ENCODE results near the gene TUBG1. TPM values are rescaled to one million over a fixed set of nuclear protein-coding genes. Genes with fewer than 3 reads are reported as not detected.

The TUBG1 gene
- total and polyA plus RNA-seq, 10 of the 15 experiments (the other 5 are each of a cell fraction or from before 2014, with no cell fraction given) = 40.0 to 256 (median 107) TPM

- TF ChIP-seq EP300 (IDR thresholded peaks at IDR 0.05; ENCODE audit: borderline replicate concordance in 1 of 2, control insufficient read depth in 1 of 2, low read depth in 2 of 2, low read length in 2 of 2) = no peak
- TF ChIP-seq SMAD1 (IDR thresholded peaks at IDR 0.05; ENCODE audit: low read depth, partially characterized antibody) = no peak
- peak; percentile 91 for TF ChIP-seq POLR2A (IDR thresholded peaks at IDR 0.05; ENCODE audit: low read depth, low read length)
- peak; percentile 49; the same call in 1 of the 2 replicates for TF ChIP-seq TAF1 (IDR thresholded peaks at IDR 0.05; ENCODE audit: borderline replicate concordance, low read depth, low read length)
- TF ChIP-seq NFIC (IDR thresholded peaks at IDR 0.05; ENCODE audit: low read depth, low read length) = no peak
- TF ChIP-seq E2F4 (IDR thresholded peaks at IDR 0.05; ENCODE audit: low read depth, low read length) = 0 out of 2 replicates have a peak, but pooled peaks have one; percentile 53
- no peak for TF ChIP-seq ZNF24 (IDR thresholded peaks at IDR 0.05)
- TF ChIP-seq SIX5 (IDR thresholded peaks at IDR 0.05; ENCODE audit: low read depth, low read length, severe bottlenecking) = peak; percentile 18
- TF ChIP-seq NR2F1 (conservative IDR thresholded peaks at IDR 0.05) = peak; percentile 86
- TF ChIP-seq ZNF384 (IDR thresholded peaks at IDR 0.05; ENCODE audit: borderline replicate concordance, low read depth, low read length) = no peak
- TF ChIP-seq YY1 (IDR thresholded peaks at IDR 0.05; ENCODE audit: low read depth, low read length) = peak; percentile 61
- no peak for TF ChIP-seq E2F8 (IDR thresholded peaks at IDR 0.05; ENCODE audit: low read depth, partially characterized antibody)
- TF ChIP-seq TARDBP (IDR thresholded peaks at IDR 0.05; ENCODE audit: borderline replicate concordance) = no peak
- TF ChIP-seq MXI1 (IDR thresholded peaks at IDR 0.05; ENCODE audit: low read depth, low read length) = peak; percentile 70
- TF ChIP-seq CHD1 (IDR thresholded peaks at IDR 0.05; ENCODE audit: low read depth, low read length) = no peak
- TF ChIP-seq BRCA1 (IDR thresholded peaks at IDR 0.05; ENCODE audit: low read depth, low read length) = no peak
- peak; percentile 25; the same call in 2 of the 3 replicates for TF ChIP-seq POU2F2 (IDR thresholded peaks at IDR 0.05; ENCODE audit: borderline replicate concordance, low read depth, low read length)
- TF ChIP-seq SP1 (IDR thresholded peaks at IDR 0.05; ENCODE audit: low read depth, low read length) = peak; percentile 72
- no peak; the same call in 1 of the 2 replicates for TF ChIP-seq RFX5 (IDR thresholded peaks at IDR 0.05; ENCODE audit: low read depth, low read length)
- no peak for TF ChIP-seq SMARCA5 (IDR thresholded peaks at IDR 0.05)
- TF ChIP-seq E4F1 (IDR thresholded peaks at IDR 0.05; ENCODE audit: borderline replicate concordance, partially characterized antibody) = no peak
- no peak; the same call in 1 of the 2 replicates for TF ChIP-seq NKRF (conservative IDR thresholded peaks at IDR 0.05)
Measured at GRCh38 chr17:42609182-42609813, at the start of gene TUBG1, which contains the start of gene RETREG3 (continued).
